K562 (cell line): ENCODE results near the gene CDKN2AIP.

ENCODE experiments used
- CHD2 ChIP-seq: IDR thresholded peaks from 2 replicates; pipeline ENCODE4 v1.6.1; 2011; ENCODE audit warnings: low read depth, low read length
- CREB1 ChIP-seq, 2 experiments: sonication (generic) in 1 of 2; formaldehyde crosslinking in 1 of 2; IDR thresholded peaks; 2 replicates each; pipeline versions ENCODE4 v1.6.1 to v1.8.0; 2012 to 2022; ENCODE audit warnings: inconsistent platforms in 1 of 2, mild to moderate bottlenecking in 1 of 2, missing genetic modification reagents in 1 of 2, moderate library complexity in 1 of 2
- CXXC5 ChIP-seq: fragments of 250-450 bp; sonication (Bioruptor Pico); IDR thresholded peaks from 2 replicates; pipeline ENCODE4 v1.8.0; 2022; ENCODE audit warnings: inconsistent platforms, mild to moderate bottlenecking, moderate library complexity
- FOXA1 ChIP-seq: fragments of 450-650 bp; IDR thresholded peaks from 2 replicates; pipeline ENCODE4 v1.6.1; 2016; ENCODE audit warnings: mild to moderate bottlenecking, borderline replicate concordance
- FOXJ3 ChIP-seq: sonication (generic); formaldehyde crosslinking; IDR thresholded peaks from 2 replicates; pipeline ENCODE4 v1.4.0; 2020; ENCODE audit warnings: mild to moderate bottlenecking, missing genetic modification reagents
- MIER1 ChIP-seq: fragments of 450-650 bp; IDR thresholded peaks from 2 replicates; pipeline ENCODE4 v1.6.1; 2016; ENCODE audit warnings: antibody characterized with exemption, mild to moderate bottlenecking, low read depth
- ZNF232 ChIP-seq: sonication (generic); formaldehyde crosslinking; IDR thresholded peaks from 2 replicates; pipeline ENCODE4 v1.8.0; 2022; ENCODE audit warnings: mild to moderate bottlenecking, missing genetic modification reagents
- TF ChIP-seq, protein P1 (sequence below), 3 experiments: IDR thresholded peaks in 2 of 3; conservative IDR thresholded peaks in 1 of 3; 2 replicates each; pipeline ENCODE4 v1.5.1; 2011 to 2012; ENCODE audit warnings: low read length in 3 of 3, mild to moderate bottlenecking in 3 of 3, control low read depth in 2 of 3, improper control_type of control experiment in 1 of 3, inconsistent platforms in 1 of 3, low read depth in 1 of 3, mixed read lengths in 1 of 3, moderate library complexity in 1 of 3; ENCODE audit not compliant: insufficient read depth in 2 of 3
- TF ChIP-seq, protein P2 (sequence below): sonication (generic); formaldehyde crosslinking; IDR thresholded peaks from 2 replicates; pipeline ENCODE4 v1.8.1; 2022; ENCODE audit warnings: missing genetic modification reagents
- TF ChIP-seq, protein P3 (sequence below): sonication (generic); formaldehyde crosslinking; IDR thresholded peaks from 2 replicates; pipeline ENCODE4 v1.9.0; 2022; ENCODE audit warnings: mild to moderate bottlenecking, missing genetic modification reagents

DNA sequence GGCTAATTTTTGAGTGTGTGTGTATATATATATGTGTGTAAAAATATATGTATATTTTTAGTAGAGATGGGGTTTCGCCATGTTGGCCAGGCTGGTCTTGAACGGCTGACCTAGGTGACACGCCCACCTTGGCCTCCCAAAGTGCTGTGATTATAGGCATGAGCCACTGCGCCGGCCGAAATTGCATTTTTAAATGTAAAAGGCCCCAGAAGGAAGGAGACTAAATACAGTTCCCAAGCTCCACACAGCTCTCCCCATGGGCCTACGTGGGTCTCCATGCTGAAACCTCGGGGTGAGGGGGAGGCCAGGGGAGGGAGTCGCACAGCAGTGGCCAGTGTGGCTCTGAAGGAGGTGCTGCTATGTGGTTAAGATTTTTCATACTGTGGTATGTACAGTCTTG is 12.8 kb upstream of the CDKN2AIP start:
- TF ChIP-seq CXXC5 (CRISPR knock-in tag) (no peak), CHD2 (no peak), FOXJ3 (CRISPR knock-in tag) (no peak), CREB1 (IDR thresholded peaks at IDR 0.05) (no peak), CREB1 (CRISPR knock-in tag; IDR thresholded peaks at IDR 0.05) (no peak), MIER1 (no peak), ZNF232 (no peak), FOXA1 (no peak)
- TF ChIP-seq, protein P1, sequence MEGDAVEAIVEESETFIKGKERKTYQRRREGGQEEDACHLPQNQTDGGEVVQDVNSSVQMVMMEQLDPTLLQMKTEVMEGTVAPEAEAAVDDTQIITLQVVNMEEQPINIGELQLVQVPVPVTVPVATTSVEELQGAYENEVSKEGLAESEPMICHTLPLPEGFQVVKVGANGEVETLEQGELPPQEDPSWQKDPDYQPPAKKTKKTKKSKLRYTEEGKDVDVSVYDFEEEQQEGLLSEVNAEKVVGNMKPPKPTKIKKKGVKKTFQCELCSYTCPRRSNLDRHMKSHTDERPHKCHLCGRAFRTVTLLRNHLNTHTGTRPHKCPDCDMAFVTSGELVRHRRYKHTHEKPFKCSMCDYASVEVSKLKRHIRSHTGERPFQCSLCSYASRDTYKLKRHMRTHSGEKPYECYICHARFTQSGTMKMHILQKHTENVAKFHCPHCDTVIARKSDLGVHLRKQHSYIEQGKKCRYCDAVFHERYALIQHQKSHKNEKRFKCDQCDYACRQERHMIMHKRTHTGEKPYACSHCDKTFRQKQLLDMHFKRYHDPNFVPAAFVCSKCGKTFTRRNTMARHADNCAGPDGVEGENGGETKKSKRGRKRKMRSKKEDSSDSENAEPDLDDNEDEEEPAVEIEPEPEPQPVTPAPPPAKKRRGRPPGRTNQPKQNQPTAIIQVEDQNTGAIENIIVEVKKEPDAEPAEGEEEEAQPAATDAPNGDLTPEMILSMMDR (IDR thresholded peaks at IDR 0.05 in 2 of 3, conservative IDR thresholded peaks at IDR 0.05 in 1 of 3; ENCODE audit: insufficient read depth in 2 of 3, low read depth in 1 of 3, low read length in 3 of 3): no peak
- TF ChIP-seq, protein P2, sequence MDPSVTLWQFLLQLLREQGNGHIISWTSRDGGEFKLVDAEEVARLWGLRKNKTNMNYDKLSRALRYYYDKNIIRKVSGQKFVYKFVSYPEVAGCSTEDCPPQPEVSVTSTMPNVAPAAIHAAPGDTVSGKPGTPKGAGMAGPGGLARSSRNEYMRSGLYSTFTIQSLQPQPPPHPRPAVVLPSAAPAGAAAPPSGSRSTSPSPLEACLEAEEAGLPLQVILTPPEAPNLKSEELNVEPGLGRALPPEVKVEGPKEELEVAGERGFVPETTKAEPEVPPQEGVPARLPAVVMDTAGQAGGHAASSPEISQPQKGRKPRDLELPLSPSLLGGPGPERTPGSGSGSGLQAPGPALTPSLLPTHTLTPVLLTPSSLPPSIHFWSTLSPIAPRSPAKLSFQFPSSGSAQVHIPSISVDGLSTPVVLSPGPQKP (CRISPR knock-in tag): no peak
- TF ChIP-seq, protein P3, sequence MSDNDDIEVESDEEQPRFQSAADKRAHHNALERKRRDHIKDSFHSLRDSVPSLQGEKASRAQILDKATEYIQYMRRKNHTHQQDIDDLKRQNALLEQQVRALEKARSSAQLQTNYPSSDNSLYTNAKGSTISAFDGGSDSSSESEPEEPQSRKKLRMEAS (CRISPR knock-in tag): no peak
